Pancreas (tissue), 10 donors: ENCODE data around the gene GALNT7. TPM values are rescaled to one million over a fixed set of nuclear protein-coding genes. Genes with fewer than 3 reads are reported as not detected.

Source experiments
- ATAC-seq, 4 donors: fragments of 200-7000 bp; cut with Tn5 transposase; one replicate each; pipeline versions ENCODE4 v1.8.0 to v1.9.1; 2020; ENCODE audit warnings: mild to moderate bottlenecking in 4 of 4, moderate library complexity in 4 of 4
- DNase-seq, 6 donors: peaks; one replicate each; pipeline ENCODE4 v3.0.0-alpha.2; 2020
- FAIRE-seq: peaks from 2 replicates; lab custom pipeline; 2012; peaks lifted over from hg19 to GRCh38; lab: Jason Lieb, UNC
- H3K27ac ChIP-seq, 4 donors: fragments of 200-600 bp; sonication (generic); 1 replicate in 3 of 4; 2 replicates in 1 of 4; pipeline versions ENCODE4 v1.5.0 to v1.8.0; 2020
- H3K27me3 ChIP-seq, 4 donors: fragments of 200-600 bp; one replicate each; pipeline ENCODE4 v1.8.0; 2021
- H3K36me3 ChIP-seq, 3 donors: fragments of 200-600 bp; sonication (generic) in 1 of 3; one replicate each; pipeline versions ENCODE4 v1.5.0 to v1.8.0; 2020 to 2021
- H3K4me1 ChIP-seq, 3 donors: fragments of 200-600 bp; one replicate each; pipeline ENCODE4 v1.8.0; 2021
- H3K4me3 ChIP-seq, 4 donors: fragments of 200-600 bp; sonication (generic) in 2 of 4; one replicate each; pipeline versions ENCODE4 v1.5.0 to v1.8.0; 2020 to 2021
- H3K9me3 ChIP-seq, 4 donors: fragments of 200-600 bp; one replicate each; pipeline ENCODE4 v1.8.0; 2021
- WGBS, 2 donors: extraction: QIAGEN DNeasy Blood & Tissue Kit; methylation state at CpG; one replicate each; pipeline ENCODE4 v1.1.7; 2013; 5-methylcytosine and 5-hydroxymethylcytosine counted together
- intact Hi-C, 3 donors: fragments of 100-400 bp; cut with DNase I; formaldehyde crosslinking; loops; one replicate each; pipeline versions ENCODE4 v1.11.1 to v1.14.2; 2022
- polyA plus RNA-seq, 2 donors: library from polyadenylated mRNA; stranded (reverse); fragments of 200-250 nt; gene quantifications; one replicate each; pipeline ENCODE4 v1.2.3, GENCODE V29; 2013
- total RNA-seq, 6 donors: library from RNA; stranded (reverse); fragmentation: NEBNext Ultra II Directional in 4 of 6; extraction: Animal tissue kit (Norgen Biotek cat#: 25700) in 4 of 6; gene quantifications; one replicate each; pipeline versions ENCODE4 v1.2.1 to v1.2.4, GENCODE V29; 2021 to 2023
- TF ChIP-seq, protein P1 (sequence below), 4 donors: fragments of 200-600 bp; sonication (generic) in 3 of 4; IDR thresholded peaks; one replicate each; pipeline versions ENCODE4 v1.5.0 to v1.8.0; 2021; ENCODE audit warnings: antibody characterized with exemption in 4 of 4
- donor health status: healthy with polysubstance abuse.
- donor health status: DM: no; HTN: no; CAD: no; lungs with moderate emphysema.
- donor health status: DM: no; HTN: no; CAD: no.
- donor health status: control.
- donor health status: control.
- donor health status: Bipolar disorder and iron deficiency.
- donor health status: DM: yes; HTN: yes; CAD: no.
- donor health status: DM: no; HTN: no; CAD: no.
- donor health status: DM: no; HTN: no; CAD: no.
- donor health status: DM: yes; HTN: yes; CAD: no.

The GALNT7 gene
- total and polyA plus RNA-seq, 8 donors: 5.7 to 31.2 (median 23.0) TPM

DNA sequence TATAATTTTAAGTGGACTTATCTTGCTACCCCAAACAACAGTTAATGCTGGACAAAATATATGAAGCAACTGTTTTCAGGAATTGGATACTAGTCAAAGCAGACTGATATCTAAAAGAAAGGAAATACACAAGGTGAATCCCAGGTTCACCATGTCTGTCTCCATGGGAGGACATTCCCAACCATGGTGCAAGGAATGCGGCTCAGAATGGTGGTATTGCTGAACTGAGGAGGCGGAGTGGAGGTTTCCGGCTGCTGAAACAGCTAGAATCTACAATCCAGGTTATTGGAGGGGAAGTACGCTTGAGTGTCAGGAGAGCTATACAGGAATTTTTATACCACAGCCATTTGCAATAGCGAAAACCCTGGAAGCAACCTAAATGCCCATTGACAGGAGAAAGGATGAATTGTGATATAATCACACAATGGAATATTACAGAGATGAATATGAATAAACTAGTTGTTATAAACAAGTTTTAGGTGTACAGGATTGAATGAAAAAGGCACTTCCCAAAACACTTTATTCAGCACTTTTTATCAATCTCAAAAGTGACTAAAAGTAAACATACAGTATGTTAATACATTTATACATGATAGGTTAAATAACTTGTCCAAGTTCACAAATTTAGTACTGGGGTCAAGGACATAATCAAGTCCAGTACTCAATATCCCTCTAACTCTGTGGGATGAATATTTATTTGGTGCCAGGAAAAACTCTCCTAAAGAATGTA lies 156.6 kb downstream of the GALNT7 start:
- no peak overlapping the region for H3K27ac ChIP-seq
- ATAC-seq (no peak), DNase-seq (no peak), FAIRE-seq (no peak)
- no peaks in the 10 kb centered on the region for H3K4me1 ChIP-seq
- H3K27me3 ChIP-seq: no peaks in the 10 kb centered on the region
- no peaks in the 10 kb centered on the region for H3K9me3 ChIP-seq
- 96 to 98% methylated on average over 5 of the region's 5 CpGs for WGBS, 2 donors
- peaks cover 0 to 8% (median 0%) of the 10 kb centered on the region in 3 donors for H3K36me3 ChIP-seq
- intact Hi-C loops: loop anchor here in 1 of 3 donors (10.0 kb wide), 1 partner anchor 90 kb away; no protein-coding TSS in a partner anchor
- TF ChIP-seq, protein P1, sequence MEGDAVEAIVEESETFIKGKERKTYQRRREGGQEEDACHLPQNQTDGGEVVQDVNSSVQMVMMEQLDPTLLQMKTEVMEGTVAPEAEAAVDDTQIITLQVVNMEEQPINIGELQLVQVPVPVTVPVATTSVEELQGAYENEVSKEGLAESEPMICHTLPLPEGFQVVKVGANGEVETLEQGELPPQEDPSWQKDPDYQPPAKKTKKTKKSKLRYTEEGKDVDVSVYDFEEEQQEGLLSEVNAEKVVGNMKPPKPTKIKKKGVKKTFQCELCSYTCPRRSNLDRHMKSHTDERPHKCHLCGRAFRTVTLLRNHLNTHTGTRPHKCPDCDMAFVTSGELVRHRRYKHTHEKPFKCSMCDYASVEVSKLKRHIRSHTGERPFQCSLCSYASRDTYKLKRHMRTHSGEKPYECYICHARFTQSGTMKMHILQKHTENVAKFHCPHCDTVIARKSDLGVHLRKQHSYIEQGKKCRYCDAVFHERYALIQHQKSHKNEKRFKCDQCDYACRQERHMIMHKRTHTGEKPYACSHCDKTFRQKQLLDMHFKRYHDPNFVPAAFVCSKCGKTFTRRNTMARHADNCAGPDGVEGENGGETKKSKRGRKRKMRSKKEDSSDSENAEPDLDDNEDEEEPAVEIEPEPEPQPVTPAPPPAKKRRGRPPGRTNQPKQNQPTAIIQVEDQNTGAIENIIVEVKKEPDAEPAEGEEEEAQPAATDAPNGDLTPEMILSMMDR (IDR thresholded peaks at IDR 0.05): no peak
- H3K4me3 ChIP-seq: no peak overlapping the region

DNA sequence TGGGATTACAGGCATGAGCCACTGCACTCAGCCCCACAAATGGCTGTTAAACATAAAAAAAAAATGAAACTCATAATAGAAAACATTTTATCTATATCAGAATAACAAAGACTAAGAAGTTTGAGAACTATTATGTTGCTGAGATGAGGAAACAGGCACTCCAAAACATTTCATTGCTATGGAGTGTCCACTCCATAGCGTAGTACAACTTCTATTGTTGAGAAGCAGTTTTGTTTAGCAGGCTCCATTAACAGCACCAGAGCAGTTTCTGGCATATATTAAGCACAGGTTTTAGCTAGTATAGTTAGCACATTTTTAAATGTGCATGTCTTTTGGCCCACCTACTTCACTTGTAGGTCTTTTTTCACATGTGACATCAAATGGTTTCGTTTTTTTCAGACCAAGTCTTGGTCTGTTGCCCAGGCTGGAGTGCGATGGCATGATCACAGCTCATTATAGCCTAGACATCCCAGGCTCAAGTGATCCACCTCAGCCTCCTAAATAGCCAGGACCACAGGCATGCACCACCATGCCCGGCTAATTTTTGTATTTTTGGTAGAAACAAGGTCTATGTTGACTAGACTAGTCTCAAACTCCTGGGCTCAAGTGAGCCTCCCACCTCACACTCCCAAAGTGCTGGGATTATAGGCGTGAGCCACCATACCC lies 159.8 kb downstream of the GALNT7 start:
- peaks cover 0 to 13% (median 0%) of the 10 kb centered on the region in 3 donors for H3K4me1 ChIP-seq
- no peaks in the 10 kb centered on the region for H3K27me3 ChIP-seq
- no peaks in the 10 kb centered on the region for H3K36me3 ChIP-seq
- TF ChIP-seq, protein P1 (IDR thresholded peaks at IDR 0.05): no peak
- DNase-seq (no peak), ATAC-seq (no peak), FAIRE-seq (no peak)
- no peaks in the 10 kb centered on the region for H3K9me3 ChIP-seq
- H3K27ac ChIP-seq: no peak overlapping the region
- WGBS, 2 donors: 89 to 91% methylated on average over 5 of the region's 5 CpGs
- no peak overlapping the region for H3K4me3 ChIP-seq
- intact Hi-C loops: loop anchor here in 1 of 3 donors (10.0 kb wide), 1 partner anchor 86 kb away; no protein-coding TSS in a partner anchor

DNA sequence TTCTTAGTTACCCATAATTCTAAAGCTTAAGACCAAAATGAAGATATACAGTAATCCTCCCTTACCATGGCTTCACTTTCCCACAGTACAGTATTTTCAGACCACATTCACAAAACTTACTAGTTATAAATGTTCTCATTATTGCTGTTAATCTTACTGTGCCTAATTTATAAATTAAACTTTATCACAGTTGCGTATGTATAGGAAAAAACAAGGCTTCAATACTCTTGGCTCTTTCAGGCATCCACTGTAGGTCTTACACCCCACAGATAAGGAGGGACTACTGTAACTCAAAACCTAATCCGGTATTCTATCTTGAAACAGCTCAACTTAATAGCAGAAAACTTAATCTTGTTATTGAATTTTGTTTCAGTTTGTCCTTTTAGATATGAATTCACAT lies 162.0 kb downstream of the GALNT7 start:
- no peak for FAIRE-seq
- H3K36me3 ChIP-seq: no peaks in the 10 kb centered on the region
- H3K4me1 ChIP-seq: peaks cover 0 to 14% (median 0%) of the 10 kb centered on the region in 3 donors
- no peak for ATAC-seq
- DNase-seq: no peak
- 84 to 91% methylated on average over 2 of the region's 2 CpGs for WGBS, 2 donors
- TF ChIP-seq, protein P1 (IDR thresholded peaks at IDR 0.05): no peak
- H3K27me3 ChIP-seq: no peaks in the 10 kb centered on the region
- H3K4me3 ChIP-seq: no peak overlapping the region
- H3K9me3 ChIP-seq: no peaks in the 10 kb centered on the region
- no peak overlapping the region for H3K27ac ChIP-seq
- intact Hi-C loops: no loop called here

DNA sequence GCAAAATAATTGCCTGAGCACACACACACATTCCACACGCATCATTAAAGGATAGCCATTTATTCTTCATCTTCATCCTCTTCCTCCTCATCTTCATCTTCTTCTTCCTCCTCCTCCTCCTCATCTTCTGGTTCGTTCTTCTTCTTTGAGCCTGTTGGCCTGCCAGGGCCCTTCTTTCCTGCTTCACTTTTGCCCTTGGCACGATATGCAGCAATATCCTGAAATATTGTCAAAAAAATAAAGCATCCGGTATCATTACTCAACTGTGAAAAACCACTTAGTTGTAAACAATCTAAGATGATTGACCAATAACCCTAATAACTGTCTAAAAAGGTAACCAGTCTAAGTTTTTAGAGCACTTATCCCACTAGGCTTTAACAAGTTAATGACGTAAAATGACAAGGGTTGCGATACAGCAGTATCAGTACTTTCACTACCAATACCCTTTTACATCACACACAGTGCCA lies 163.4 kb downstream of the GALNT7 start:
- DNase-seq (no peak), ATAC-seq (no peak), FAIRE-seq (no peak)
- intact Hi-C loops: no loop called here
- TF ChIP-seq, protein P1 (IDR thresholded peaks at IDR 0.05): no peak
- H3K36me3 ChIP-seq: no peaks in the 10 kb centered on the region
- H3K4me3 ChIP-seq: no peak overlapping the region
- WGBS, 2 donors: 61% methylated on average over 6 of the region's 6 CpGs
- H3K27ac ChIP-seq: no peak overlapping the region
- H3K27me3 ChIP-seq: no peaks in the 10 kb centered on the region
- peaks cover 0 to 18% (median 0%) of the 10 kb centered on the region in 3 donors for H3K4me1 ChIP-seq
- no peaks in the 10 kb centered on the region for H3K9me3 ChIP-seq
